GM12865 (cell line): ENCODE results near the gene FZD8.

Experiments
- DNase-seq: peaks from one replicate; pipeline ENCODE4 v3.0.0; 2010; ENCODE audit warnings: low read depth
- H3K4me3 ChIP-seq: 2 replicates; pipeline ENCODE4 v1.5.1; 2011; ENCODE audit warnings: mild to moderate bottlenecking, low read depth, low read length, control low read depth
- CTCF ChIP-seq: IDR thresholded peaks from 2 replicates; pipeline ENCODE4 v1.5.1; 2011; ENCODE audit warnings: low read length, control low read depth, low read depth, inconsistent platforms; ENCODE audit not compliant: insufficient read depth; ENCODE audit errors: missing control alignments

The FZD8 gene

GRCh38 chr10:35594115-35595079, 47.7 kb downstream of the FZD8 start:
- no peak overlapping the region for H3K4me3 ChIP-seq
- no peak for DNase-seq
- TF ChIP-seq CTCF, result no peak

- H3K4me3 ChIP-seq, result no peak overlapping the region
- TF ChIP-seq CTCF, result no peak
- DNase-seq, result no peak
Observed at GRCh38 chr10:35592441-35592840, 49.7 kb downstream of the FZD8 start.

- no peak overlapping the region for H3K4me3 ChIP-seq
- DNase-seq, result no peak
- no peak for TF ChIP-seq CTCF
Observed at GRCh38 chr10:35588836-35589235, 53.3 kb downstream of the FZD8 start.
